ENCODE data around the gene PITRM1.

PITRM1 gene

DNA sequence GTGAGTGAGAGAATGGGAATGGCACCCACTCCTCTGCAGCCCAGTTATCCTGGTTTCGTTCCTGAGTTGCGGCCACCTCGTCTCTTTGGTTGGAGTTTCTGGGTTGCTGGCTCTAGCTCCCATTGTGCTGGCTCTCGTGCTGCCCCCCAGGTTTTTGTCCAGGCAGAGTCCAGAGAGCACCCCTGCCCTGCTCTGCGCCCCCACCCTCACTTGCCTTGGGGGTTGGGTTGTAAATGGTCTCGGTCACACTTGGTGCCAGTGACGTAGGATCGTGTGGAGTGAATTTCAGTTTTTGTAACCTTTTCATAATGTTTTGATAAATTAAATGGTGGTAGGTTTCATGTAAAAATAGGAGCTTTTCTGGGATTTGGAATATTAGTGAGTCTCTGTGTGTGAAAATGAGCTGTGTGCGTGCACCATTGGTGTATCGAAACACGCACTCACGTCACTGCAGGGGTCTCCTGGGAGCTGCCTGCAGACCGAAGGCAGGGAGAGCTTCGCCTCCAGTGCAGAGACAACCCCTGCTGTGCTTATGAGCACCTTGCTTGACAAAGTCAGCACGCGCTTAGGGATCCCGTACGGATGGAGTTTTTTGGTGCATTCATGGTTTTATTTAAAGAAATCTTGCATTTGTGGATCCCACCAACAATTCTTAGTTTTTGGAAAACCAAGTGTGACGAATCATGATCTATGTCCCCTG lies 72.3 kb downstream of the PITRM1 start:
- DNase-seq = no peak

DNA sequence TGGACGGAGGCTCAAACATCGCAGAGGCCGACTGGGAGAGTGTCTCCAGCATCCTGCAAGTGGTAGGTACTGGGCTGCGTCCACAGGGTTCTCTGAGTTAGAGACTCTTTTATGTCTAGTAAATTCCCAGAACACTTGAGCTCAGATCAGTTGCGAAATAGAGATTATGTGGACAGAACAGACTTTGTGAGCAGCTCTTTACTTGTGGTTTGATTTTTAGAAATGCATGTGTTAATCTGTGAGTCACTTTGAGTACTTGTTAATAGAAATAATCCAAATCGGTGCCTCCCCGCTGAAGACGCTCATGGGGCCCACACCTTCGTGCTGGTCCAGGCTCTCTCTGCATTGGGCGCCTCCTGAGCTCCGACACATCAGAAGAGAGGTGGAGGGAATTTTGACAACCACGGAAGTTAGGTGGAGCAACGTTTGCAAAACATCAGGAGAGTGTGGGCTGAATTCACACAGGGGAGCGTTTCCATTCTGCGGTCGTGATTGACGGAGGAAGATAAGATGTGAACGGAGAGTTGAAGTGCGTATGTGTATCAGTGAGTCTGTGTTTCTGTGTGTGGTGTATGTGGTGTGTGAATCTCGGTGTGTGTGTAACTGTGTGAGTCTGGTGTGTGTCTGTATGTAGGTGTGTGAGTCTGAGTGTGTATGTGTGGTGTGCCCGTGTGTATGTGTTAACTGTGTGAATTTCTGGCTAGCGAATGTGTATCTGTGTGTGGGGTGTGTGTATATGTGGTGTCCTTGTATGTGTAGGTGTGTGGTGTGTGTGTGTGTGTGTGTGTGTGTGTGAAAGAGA lies 73.1 kb downstream of the PITRM1 start:
- DNase-seq = no peak

DNA sequence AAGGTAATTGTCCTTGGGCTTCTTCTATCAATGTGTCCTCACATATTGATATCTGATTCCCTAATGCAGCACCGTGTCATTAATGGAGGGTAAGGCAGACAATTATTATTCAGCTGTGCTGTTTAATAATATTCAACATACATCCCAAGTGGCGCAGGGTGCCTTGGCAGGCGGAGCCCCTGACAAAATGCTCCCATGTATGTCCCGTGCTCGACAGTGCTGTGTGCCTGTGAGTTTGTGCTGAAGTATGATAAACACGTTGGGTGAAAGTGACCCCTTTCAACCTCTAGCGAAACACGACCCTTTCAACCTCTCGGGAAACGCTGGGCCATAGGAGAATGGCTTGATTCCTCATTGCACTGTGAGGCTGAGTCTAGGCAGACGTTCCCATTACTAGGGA lies 73.9 kb downstream of the PITRM1 start:
- no peak for DNase-seq

DNA sequence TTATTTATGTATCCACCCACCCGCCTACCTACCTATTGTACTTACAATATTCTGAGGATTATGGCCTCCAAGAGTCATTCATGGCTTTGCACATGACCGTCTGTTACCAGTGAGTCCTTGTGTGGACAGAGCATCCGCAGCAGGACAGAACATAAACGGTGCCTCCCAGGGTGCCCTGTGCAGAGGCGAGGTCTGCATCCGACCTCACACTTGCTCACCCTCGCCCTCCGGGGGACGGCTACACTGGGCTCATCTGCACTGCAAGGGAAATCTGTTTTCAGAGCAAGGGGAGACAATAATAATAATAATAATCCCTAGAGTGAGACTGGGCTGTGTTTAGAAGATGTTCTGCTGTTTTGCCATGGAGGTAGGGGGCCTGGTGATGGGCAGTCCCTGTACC lies 75.4 kb downstream of the PITRM1 start:
- DNase-seq = no peak

DNA sequence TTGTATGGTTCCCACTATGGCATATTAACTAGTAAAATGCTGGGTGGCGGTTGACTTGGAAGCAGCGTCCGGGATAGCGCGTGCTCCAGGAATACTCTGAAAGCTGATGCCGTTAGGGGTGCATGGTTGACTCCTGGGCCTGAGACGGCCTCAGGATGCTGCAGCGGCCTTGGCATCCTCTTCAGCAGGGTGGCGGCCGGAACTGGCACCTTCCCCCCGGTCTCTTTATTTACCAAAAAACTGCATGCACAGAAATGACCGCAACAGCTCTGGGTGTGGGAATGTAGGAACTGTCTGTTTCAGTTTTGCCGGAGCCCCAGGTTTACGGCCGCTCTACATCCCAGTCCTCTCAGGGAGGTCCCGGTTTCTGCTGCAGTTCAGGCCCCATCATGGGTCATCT lies 76.4 kb downstream of the PITRM1 start:
- DNase-seq = no peak

DNA sequence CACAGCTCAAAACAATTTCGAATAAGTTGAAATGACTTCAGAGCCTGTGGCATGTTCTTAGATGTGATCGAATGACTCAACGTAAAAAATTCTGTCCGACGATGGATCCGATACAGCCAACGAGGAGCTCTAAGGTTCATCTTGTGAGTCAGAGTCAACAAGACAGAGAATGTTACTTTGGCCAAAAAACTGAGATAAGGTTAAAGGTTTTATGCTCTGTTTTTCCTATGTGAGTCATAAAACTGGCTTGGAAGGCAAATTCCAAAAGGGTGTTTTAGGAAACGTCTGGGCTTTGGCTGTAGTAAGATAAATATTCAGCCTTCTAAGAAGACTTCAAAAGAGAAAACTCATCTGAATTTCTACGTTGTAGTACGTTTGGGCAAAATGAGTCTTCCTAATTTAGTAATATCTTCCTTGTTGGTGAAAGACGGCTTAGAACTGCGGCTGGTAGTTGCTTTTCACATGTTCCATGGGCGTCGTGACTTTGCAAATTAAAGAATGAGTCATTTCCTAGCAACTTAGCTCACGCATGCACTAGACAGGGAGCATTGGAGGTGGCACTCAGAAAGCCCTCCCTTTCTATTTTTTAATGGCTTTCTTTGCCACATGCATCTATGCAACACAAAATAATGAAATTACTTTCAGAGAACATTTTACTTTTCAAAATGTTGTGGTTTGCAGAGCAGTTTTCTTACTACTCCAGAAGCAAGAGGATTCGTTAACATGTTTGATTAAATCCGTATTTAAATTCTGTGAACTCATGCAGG lies 77.0 kb downstream of the PITRM1 start:
- no peak for DNase-seq

DNA sequence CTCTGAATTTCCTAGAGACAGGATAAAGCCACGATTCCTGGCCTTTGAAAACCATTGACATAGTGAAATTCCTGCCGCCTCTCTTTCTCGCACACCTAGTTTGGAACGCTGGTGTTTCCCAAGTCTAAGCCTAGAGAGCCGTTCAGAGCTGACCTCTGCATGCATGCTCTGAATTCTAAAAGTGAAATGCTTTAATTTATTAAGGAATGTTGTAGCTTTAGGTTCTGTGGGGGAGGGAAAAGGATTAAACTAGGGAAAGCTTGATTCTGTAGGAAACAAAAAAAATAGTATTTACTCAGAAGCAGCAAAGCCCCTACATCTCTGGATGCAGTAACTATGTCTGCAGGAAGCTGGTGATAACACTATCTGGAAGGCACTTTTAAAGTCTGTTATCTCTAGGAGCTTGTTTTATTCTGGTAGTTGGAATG lies 78.0 kb downstream of the PITRM1 start:
- no peak for DNase-seq

DNA sequence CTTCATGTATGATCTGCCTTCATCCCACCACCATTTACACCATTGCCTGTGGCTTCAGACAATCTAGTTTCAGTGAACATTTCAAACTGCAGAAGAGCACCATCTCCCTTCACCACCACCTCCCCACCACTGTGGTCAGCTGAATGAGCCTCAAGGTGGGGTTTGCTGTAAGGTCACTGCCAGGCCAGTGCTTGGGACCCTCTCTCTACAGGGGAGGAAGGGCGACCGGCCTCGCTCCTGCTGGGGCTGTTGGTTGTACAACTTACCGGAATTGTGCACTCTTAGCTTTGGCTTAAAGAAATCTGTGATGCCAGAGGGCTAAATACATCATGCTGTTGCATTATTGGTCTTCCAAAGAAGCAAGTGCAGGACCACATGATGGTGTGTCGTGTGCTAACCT lies 78.6 kb downstream of the PITRM1 start:
- DNase-seq = no peak

DNA sequence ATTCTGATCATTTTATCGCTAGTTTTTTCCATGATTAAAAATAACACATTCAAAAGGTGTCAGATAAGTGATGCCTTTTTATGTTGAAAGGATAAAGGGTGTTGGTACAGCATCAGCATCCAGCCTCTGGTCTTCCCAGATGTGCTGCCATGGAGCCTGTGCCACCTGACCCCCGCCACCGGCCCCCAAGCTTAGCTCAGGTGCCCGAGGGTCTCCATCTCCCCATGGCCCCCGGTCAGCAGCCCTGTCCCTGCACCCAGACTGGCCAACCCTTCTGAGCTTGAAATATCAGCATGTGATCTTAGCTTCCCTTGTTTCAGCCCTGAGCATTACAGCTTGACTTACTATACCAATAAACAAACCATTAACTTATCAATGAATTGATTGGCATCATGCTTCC lies 80.7 kb downstream of the PITRM1 start:
- DNase-seq = no peak

DNA sequence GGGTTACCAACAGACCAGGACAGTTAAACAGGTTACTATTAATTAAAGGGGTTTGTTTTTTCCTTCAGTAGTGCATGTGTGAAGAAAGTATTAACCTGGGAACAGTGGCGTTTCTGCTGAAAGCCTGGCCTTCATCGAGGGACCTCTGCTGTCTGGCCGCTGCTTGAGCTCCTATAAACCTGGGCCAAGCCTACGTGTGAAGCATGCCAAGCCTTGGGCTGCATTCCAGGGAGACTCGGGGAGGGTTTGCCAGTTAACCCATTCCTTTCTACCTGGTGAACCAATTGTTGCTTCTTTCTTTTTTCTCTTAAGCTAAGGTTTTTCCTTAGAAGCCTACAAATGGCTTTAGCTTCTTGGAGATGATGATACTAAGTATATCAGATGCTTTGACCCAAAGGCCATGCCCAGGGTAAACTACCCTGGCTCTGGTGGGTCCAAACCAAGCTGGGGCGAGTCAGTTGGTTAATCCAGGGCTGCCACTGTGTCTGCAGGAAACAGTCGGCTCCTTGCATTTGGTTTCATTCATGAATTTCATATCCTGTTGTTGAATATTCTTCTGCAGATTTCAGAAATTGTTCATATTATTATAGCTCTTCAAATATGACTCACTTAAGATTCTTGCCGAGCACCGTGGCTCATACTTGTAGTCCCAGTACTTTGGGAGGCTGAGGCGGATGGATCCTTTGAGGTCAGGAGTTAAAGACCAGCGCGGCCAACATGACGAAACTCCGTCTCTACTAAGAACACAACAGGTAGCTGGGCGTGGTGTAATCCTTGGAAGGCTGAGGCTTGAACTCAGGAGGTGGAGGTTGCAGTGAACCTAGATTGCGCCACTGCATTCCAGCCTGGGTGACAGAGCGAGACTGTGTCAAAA lies 81.4 kb downstream of the PITRM1 start:
- peak; percentile 9 for DNase-seq

DNA sequence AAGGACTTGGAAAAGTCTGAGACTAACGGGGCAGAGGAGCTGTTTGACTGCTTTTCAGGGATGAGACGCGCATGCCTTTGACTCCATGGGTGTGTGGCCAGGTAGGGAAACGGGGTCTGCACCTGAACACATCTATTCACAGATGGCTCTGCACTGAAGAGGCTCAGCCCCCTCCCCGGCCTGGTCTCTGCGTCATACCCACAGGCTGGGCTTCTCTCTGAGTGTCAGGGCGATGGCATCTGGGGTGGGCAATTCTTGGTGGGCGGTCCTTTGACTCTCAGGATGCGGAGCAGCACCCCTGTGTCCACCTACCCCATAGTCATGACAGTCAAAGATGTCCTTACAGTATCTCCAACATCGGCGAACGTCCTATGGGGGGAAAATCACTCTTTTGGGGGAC lies 82.2 kb downstream of the PITRM1 start:
- DNase-seq = no peak

All from NCI-H1092 treated with DMSO at 0.1 percent for 48 hours (cell line).